ENCODE data around the gene CDR2.
A peak's percentile ranks its signal among the peaks of the same experiment; 100 is the strongest.
"Not testable (repeated sequence)": the region's sequence is repeated elsewhere in the genome, so short reads cannot be mapped to it uniquely, and the experiment has no call there.

CDR2 gene

GRCh38 chr16:22375117-22375962 is 921 bp upstream of the CDR2 start:
- no peak for DNase-seq

DNA sequence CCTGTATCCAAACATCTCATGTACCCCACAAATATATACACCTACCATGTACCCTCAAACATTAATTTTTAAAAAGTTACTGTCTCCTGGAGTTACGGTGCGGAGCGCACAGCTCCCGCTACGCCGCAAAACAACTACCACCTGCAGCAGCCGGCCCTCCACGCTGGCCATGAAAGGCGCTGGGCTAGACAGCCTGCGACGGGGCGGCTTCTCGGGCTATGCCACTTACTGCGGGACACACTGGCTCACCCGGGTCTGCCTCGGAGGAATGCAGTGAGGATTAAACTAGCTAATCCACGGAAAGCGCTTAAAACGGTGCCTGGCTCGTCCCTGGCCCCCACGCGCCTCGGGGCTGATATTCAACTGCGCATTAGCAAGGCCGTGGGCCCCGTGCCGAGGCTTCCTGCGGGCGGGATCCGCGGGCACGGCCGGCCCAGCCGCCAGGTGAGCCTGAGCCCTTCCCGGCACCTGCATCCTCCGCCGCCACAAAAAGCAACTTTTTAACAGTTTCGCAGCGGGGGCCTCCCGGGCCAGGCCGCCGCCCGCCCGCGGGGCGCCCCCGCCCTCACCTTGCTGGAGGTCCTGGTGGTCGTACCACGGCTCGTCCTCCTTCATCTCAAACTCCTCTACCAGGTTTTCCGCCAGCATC is 633 bp downstream of the CDR2 start:
- DNase-seq, result peak; percentile 16 to 32

- no peak for DNase-seq
Observed at GRCh38 chr16:22372882-22373661, 1.3 kb downstream of the CDR2 start.

DNA sequence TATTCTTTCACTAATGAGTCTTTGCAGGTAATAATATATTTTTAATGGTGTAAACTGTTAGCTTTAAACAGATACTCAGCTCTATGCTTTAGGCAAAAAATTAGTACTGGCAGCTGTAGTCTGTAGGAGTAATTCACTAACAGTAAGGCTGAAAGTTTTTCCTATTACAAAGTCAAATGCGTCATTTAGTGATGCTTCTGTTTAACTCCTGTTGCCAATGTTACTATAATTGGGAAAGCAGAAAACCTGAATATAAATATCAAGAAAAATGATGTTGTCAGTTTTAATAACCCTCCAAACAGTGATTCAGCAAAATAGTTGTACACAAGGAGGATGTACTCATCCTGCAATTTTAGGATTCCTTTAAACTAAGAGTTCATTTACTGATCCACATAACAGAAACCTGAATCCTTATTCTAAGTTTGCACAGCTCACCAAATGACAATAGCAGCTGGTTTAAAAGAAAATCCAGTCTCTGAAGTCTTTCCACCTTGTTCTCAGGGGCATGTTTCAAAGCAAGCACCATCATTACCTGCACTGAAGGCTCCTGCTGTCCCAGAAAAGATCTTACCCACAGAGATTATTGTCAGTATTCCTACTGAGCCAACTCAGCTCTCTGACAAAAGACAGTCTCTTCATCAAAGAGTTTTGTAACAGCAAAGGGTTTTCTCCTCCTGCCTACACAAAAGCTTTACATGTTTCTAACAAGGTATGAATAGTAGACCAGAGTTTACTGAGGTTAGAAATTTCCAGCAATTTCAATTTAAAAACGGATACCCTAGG is 4.2 kb downstream of the CDR2 start:
- no peak for DNase-seq

GRCh38 chr16:22369221-22369811 is 5.1 kb downstream of the CDR2 start:
- peak in 1 of 2 experiments; percentile 12 for DNase-seq

- not testable (repeated sequence) for DNase-seq
Observed at GRCh38 chr16:22368200-22368826, 6.1 kb downstream of the CDR2 start.

GRCh38 chr16:22366889-22367288 is 7.5 kb downstream of the CDR2 start:
- DNase-seq, result no peak

- no peak for DNase-seq
Observed at GRCh38 chr16:22366371-22366770, 8.0 kb downstream of the CDR2 start.

DNA sequence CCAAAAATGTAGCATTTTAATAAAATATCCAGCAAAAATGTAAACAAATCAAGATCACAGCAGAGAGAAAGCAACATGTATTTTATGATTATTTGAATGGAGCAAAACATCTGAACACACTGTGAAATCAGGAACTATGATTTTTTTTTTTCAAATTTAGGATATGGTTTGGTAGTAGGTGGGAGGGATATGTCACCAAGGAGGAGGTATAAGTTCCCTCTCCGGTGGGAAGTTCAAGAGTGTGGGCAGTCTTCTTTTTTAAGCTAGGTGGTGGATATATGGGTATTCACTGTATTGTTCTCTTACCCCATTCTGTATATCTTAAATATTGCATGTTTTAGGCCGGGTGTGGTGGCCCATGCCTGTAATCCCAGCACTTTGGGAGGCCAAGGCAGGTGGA is 10.2 kb downstream of the CDR2 start:
- DNase-seq, result no peak

GRCh38 chr16:22360963-22361659 is 13.3 kb downstream of the CDR2 start:
- no peak for DNase-seq

GRCh38 chr16:22359679-22360078 is 14.7 kb downstream of the CDR2 start:
- DNase-seq, result no peak

DNA sequence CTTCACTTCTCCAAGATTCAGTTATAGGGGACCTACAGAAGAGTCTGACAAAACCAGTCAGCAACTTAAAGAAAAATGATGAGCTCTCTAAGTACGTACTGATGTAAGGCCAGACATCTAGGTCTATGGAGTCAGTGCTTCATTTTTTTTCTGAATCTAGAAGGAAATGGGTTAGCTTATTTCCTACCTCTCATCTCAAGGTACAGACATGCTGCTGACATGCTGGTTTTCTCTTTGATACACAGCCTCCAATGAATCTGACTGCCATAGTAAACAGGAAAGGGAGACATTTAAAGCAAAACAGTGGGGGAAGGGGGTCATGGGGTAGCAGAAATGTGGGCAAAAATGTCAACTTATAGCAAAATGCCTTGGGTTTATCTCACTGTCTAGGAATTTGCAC is 16.4 kb downstream of the CDR2 start:
- DNase-seq, result no peak

DNA sequence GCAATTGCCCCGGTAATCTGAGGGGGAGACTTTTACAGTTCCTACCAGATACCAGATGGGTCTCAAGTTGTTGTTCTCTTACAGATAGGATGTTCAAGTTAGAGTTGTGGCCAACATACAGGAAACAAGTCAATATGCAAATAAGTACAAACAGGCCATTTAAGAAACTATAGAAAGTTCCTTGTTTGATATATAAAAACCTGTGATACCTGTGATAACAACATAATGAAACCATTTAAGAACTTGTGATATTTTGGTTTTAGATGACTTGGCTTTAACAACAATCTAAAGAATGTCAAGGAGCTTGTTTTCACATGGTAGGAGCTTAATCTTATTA is 16.8 kb downstream of the CDR2 start:
- no peak for DNase-seq

DNA sequence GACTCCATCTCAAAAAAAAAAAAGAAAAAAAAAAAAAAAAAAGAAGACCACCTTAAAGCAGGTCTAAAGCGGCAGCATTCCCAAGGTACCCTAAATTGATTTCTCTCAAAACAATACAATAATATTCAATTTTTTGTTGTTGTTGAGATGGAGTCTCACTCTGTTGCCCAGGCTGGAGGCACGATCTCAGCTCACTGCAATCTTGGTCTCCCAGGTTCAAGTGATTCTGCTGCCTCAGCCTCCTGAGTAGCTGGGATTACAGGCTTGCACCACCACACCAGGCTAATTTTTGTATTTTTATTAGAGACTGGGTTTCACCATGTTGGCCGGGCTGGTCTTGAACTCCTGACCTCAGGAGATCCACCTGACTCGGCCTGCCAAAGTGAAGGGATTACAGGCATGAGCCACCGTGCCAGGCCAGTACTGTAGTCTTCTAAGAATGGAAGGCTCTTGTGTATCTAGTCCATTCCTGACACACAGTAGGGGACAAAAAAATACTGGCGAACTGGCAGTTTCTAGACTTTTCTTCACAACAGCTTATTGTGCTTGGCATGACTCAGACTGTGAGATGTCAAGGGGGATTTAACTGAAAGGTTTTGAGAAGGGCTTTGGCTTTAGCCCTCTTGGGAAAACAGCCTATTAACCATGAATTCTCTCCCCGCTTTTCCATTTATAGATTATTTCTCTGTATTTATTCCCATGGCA is 17.3 kb downstream of the CDR2 start:
- DNase-seq, result no peak

GRCh38 chr16:22355487-22355908 is 18.9 kb downstream of the CDR2 start:
- DNase-seq, result no peak

- DNase-seq, result no peak
Observed at GRCh38 chr16:22353933-22354541, 20.4 kb downstream of the CDR2 start.

DNA sequence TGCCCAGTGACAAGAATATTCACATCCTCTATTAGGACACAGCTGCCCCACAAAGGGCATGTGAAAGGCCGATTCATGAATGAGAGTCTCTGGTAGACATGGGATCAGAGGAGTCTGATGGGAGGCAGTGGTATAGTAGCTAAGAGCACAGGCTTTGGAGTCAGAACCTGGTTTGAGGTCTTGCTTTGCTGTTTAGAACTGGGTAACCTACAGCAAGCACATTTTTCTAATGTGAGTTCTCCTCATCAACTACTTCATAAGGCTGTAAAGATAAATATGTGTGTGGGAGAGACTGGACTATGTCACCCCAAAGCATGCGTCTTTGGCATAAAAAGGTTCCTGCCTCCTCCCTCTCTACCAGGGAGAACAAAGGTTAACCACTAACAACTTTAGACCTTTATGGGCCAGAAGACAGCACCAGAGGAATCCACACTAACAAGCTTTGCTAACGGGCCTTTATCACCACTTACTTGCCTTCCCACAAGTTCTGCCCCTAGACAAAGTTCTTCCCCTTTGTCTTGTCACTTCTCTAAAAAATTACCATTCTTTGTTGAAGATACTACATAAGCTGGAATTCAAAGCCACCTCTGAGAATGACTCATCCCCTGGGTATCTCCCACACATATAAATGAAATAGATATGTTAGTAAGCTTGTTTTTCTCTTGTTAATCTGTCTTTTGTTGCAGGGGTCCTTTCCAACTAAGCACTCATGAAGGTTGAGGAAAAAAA is 21.1 kb downstream of the CDR2 start:
- DNase-seq, result no peak

DNA sequence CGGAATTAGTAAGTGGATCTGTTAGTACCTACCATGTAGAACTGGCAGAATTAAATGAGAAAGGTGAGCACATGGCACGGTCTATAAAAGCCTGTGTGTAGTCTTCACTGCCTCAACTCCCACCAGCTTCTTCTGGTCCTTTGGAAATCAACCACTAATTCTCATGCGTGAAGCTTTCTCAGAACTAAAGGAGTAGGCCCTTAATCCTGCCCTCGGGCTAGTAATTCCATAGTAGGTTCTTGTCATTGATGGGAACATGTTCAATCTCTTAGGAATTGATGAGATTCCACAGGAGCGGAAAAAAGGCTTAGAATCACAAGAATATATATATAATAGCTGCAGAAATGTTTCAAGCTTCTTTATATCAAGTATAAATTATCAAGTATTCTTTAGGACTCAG is 21.7 kb downstream of the CDR2 start:
- DNase-seq, result no peak

DNA sequence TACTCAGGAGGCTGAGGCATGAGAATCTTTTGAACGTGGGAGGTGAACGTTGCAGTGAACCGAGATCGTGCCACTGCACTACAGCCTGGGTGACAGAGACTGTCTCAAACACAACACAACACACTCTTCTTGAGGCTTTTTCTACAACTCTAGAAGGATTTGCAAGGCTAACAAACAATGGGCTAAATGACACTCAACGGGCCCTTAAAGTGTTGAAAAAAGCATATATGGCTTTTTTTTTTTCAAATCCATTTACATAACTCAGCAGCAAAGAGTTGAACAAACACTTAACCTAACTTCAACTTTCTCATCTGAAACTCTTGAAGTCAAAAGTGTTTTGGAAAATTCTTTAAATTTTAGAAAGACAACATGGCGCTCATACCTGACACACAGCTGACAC is 22.3 kb downstream of the CDR2 start:
- no peak for DNase-seq

- not testable (repeated sequence) for DNase-seq
Observed at GRCh38 chr16:22351017-22351416, 23.4 kb downstream of the CDR2 start.

Measured in NCI-H2081 (cell line).